IMR-90 (cell line): ENCODE measurements around the gene COX6B2. TPM values are rescaled to one million over a fixed set of nuclear protein-coding genes. Genes with fewer than 3 reads are reported as not detected.

Source experiments
- ATAC-seq: fragments of 200-7000 bp; cut with Tn5 transposase; 2 replicates; pipeline ENCODE4 v1.9.1; 2020; ENCODE audit warnings: low read depth, mild to moderate bottlenecking, moderate library complexity
- BruUV-seq: library from RNA; stranded (reverse); fragments of 400-500 nt; replicated peaks from 2 replicates; lab custom pipeline; 2021; lab: Mats Ljungman, UMichigan
- CTCF ChIA-PET: fragments of 300-600 bp; formaldehyde crosslinking; extraction: SDS; loops from one replicate; lab custom pipeline; 2021; ENCODE audit warnings: antibody characterized with exemption; lab: Yijun Ruan, JAX
- POLR2A ChIA-PET: fragments of 300-600 bp; sonication (Branson Sonifier 250); formaldehyde crosslinking; loops from one replicate; lab custom pipeline; 2022; ENCODE audit warnings: antibody characterized with exemption; ENCODE audit not compliant: unreplicated experiment; lab: Charles Lee
- DNase-seq: peaks from one replicate; pipeline ENCODE4 v3.0.0; 2013
- H2AFZ ChIP-seq: replicated peaks from 2 replicates; pipeline ENCODE3; 2013; ENCODE audit warnings: low read length, mild to moderate bottlenecking; ENCODE audit not compliant: poor library complexity
- H2AK5ac ChIP-seq: 2 replicates; pipeline ENCODE4 v1.6.1; 2013; ENCODE audit warnings: low read depth, low read length, inconsistent platforms
- H2AK9ac ChIP-seq: replicated peaks from 2 replicates; pipeline ENCODE3; 2013; ENCODE audit warnings: mild to moderate bottlenecking, low read depth, low read length, moderate library complexity; ENCODE audit not compliant: poor library complexity
- H2BK120ac ChIP-seq: 2 replicates; pipeline ENCODE4 v1.6.1; 2013; ENCODE audit warnings: low read depth, low read length, inconsistent platforms
- H2BK15ac ChIP-seq: 3 replicates; pipeline ENCODE4 v1.6.1; 2013; ENCODE audit warnings: low read depth, low read length, inconsistent platforms
- H2BK20ac ChIP-seq: 2 replicates; pipeline ENCODE4 v1.6.1; 2013; ENCODE audit warnings: low read depth, mild to moderate bottlenecking, inconsistent platforms, low read length, moderate library complexity
- H2BK5ac ChIP-seq: 2 replicates; pipeline ENCODE4 v1.6.1; 2013; ENCODE audit warnings: mild to moderate bottlenecking, low read depth, low read length, inconsistent platforms; ENCODE audit not compliant: poor library complexity, severe bottlenecking
- H3K14ac ChIP-seq: replicated peaks from 2 replicates; pipeline ENCODE4 v1.6.1; 2013; ENCODE audit warnings: low read depth, low read length, inconsistent platforms
- H3K18ac ChIP-seq: 2 replicates; pipeline ENCODE4 v1.6.1; 2013; ENCODE audit warnings: low read depth, low read length, control low read depth
- H3K23ac ChIP-seq: 2 replicates; pipeline ENCODE4 v1.6.1; 2013; ENCODE audit warnings: low read depth, low read length, inconsistent platforms
- H3K27ac ChIP-seq: 2 replicates; pipeline ENCODE4 v1.5.1; 2013; ENCODE audit warnings: mild to moderate bottlenecking, control low read depth, low read length; ENCODE audit not compliant: insufficient read depth
- H3K27me3 ChIP-seq: 2 replicates; pipeline ENCODE4 v1.6.1; 2013; ENCODE audit warnings: low read length; ENCODE audit not compliant: control insufficient read depth, insufficient read depth
- H3K36me3 ChIP-seq: 2 replicates; pipeline ENCODE4 v1.6.1; 2013; ENCODE audit warnings: low read length, mixed read lengths; ENCODE audit not compliant: control insufficient read depth, insufficient read depth
- H3K4ac ChIP-seq: 2 replicates; pipeline ENCODE4 v1.6.1; 2013; ENCODE audit warnings: low read depth, low read length, inconsistent platforms
- H3K4me1 ChIP-seq: 2 replicates; pipeline ENCODE4 v1.6.1; 2013; ENCODE audit warnings: low read length, mixed read lengths; ENCODE audit not compliant: control insufficient read depth, insufficient read depth
- H3K4me2 ChIP-seq: 2 replicates; pipeline ENCODE4 v1.6.1; 2013; ENCODE audit warnings: low read depth, mild to moderate bottlenecking, control low read depth, low read length, moderate library complexity
- H3K4me3 ChIP-seq: 2 replicates; pipeline ENCODE4 v1.5.1; 2013; ENCODE audit warnings: low read depth, mild to moderate bottlenecking, control low read depth, low read length, moderate library complexity; ENCODE audit not compliant: insufficient read depth
- H3K56ac ChIP-seq: 2 replicates; pipeline ENCODE4 v1.6.1; 2013; ENCODE audit warnings: low read length, inconsistent platforms; ENCODE audit not compliant: insufficient read depth; ENCODE audit errors: extremely low read depth
- H3K79me1 ChIP-seq, 2 experiments: 2 replicates each; pipeline ENCODE4 v1.6.1; 2013; ENCODE audit warnings: low read length in 2 of 2, inconsistent platforms in 1 of 2, low read depth in 1 of 2
- H3K9ac ChIP-seq: 2 replicates; pipeline ENCODE4 v1.6.1; 2013; ENCODE audit warnings: low read depth, low read length, control low read depth
- H3K9me1 ChIP-seq: 2 replicates; pipeline ENCODE4 v1.6.1; 2013; ENCODE audit warnings: low read length, inconsistent platforms; ENCODE audit not compliant: insufficient read depth
- H3K9me3 ChIP-seq: 2 replicates; pipeline ENCODE4 v1.6.1; 2013; ENCODE audit warnings: low read length; ENCODE audit not compliant: control insufficient read depth, insufficient read depth
- H4K20me1 ChIP-seq: 2 replicates; pipeline ENCODE4 v1.6.1; 2013; ENCODE audit warnings: low read length, inconsistent platforms; ENCODE audit not compliant: insufficient read depth
- H4K5ac ChIP-seq: 2 replicates; pipeline ENCODE4 v1.6.1; 2013; ENCODE audit warnings: mild to moderate bottlenecking, low read depth, low read length, control low read depth
- H4K8ac ChIP-seq, 2 experiments: 2 replicates each; pipeline ENCODE4 v1.6.1; 2013; ENCODE audit warnings: low read depth in 2 of 2, low read length in 2 of 2, control low read depth in 1 of 2, inconsistent platforms in 1 of 2
- H4K91ac ChIP-seq: 2 replicates; pipeline ENCODE4 v1.6.1; 2013; ENCODE audit warnings: low read depth, low read length, inconsistent platforms; ENCODE audit not compliant: insufficient read depth
- BHLHE40 ChIP-seq: fragments of 150-350 bp; IDR thresholded peaks from 2 replicates; pipeline ENCODE4 v1.6.1; 2016; ENCODE audit warnings: mild to moderate bottlenecking, low read depth, low read length
- CEBPB ChIP-seq: IDR thresholded peaks from 2 replicates; pipeline ENCODE4 v1.6.1; 2012; ENCODE audit warnings: low read depth, low read length, improper control_type of control experiment
- CHD1 ChIP-seq: IDR thresholded peaks from 2 replicates; pipeline ENCODE4 v1.6.1; 2012; ENCODE audit warnings: low read depth, low read length, improper control_type of control experiment
- ELK1 ChIP-seq: fragments of 150-350 bp; IDR thresholded peaks from 2 replicates; pipeline ENCODE4 v1.6.1; 2016; ENCODE audit warnings: low read depth, mild to moderate bottlenecking, low read length, moderate library complexity, borderline replicate concordance
- FOS ChIP-seq: fragments of 150-350 bp; IDR thresholded peaks from 2 replicates; pipeline ENCODE4 v1.6.1; 2016; ENCODE audit warnings: low read depth, low read length
- MAFK ChIP-seq: IDR thresholded peaks from 2 replicates; pipeline ENCODE4 v1.6.1; 2012; ENCODE audit warnings: low read depth, low read length, improper control_type of control experiment
- MAZ ChIP-seq: IDR thresholded peaks from 2 replicates; pipeline ENCODE4 v1.6.1; 2012; ENCODE audit warnings: low read depth, mild to moderate bottlenecking, low read length, improper control_type of control experiment, moderate library complexity, borderline replicate concordance
- MXI1 ChIP-seq: IDR thresholded peaks from 2 replicates; pipeline ENCODE4 v1.6.1; 2012; ENCODE audit warnings: low read depth, mild to moderate bottlenecking, low read length, moderate library complexity, borderline replicate concordance
- NFE2L2 ChIP-seq: fragments of 150-350 bp; IDR thresholded peaks from 2 replicates; pipeline ENCODE4 v1.6.1; 2016; ENCODE audit warnings: low read depth, mild to moderate bottlenecking, low read length
- POLR2A ChIP-seq: IDR thresholded peaks from 2 replicates; pipeline ENCODE4 v1.6.1; 2012; ENCODE audit warnings: mild to moderate bottlenecking, low read depth, low read length
- RAD21 ChIP-seq: IDR thresholded peaks from 2 replicates; pipeline ENCODE4 v1.6.1; 2012; ENCODE audit warnings: low read length, improper control_type of control experiment
- RCOR1 ChIP-seq: IDR thresholded peaks from 2 replicates; pipeline ENCODE4 v1.6.1; 2012; ENCODE audit warnings: mild to moderate bottlenecking, low read length, improper control_type of control experiment; ENCODE audit not compliant: insufficient replicate concordance
- RFX5 ChIP-seq: IDR thresholded peaks from 2 replicates; pipeline ENCODE4 v1.8.0; 2012; ENCODE audit warnings: low read depth, mild to moderate bottlenecking, low read length, moderate library complexity
- SMC3 ChIP-seq: fragments of 150-350 bp; IDR thresholded peaks from 2 replicates; pipeline ENCODE4 v1.6.1; 2016; ENCODE audit warnings: low read depth, mild to moderate bottlenecking, antibody characterized with exemption, low read length, moderate library complexity
- USF2 ChIP-seq: fragments of 150-350 bp; IDR thresholded peaks from 2 replicates; pipeline ENCODE4 v1.6.1; 2017; ENCODE audit warnings: mild to moderate bottlenecking, antibody characterized with exemption, low read length, low read depth
- WGBS, 2 experiments: methylation state at CpG; one replicate each; pipeline versions ENCODE4 v1.1.5 to v1.1.7; 2013; ENCODE audit warnings: missing lambda C conversion rate in 2 of 2; ENCODE audit not compliant: insufficient read length in 1 of 2; ENCODE audit errors: extremely low coverage in 2 of 2; 5-methylcytosine and 5-hydroxymethylcytosine counted together
- dilution Hi-C: fragments of 300-500 bp; cut with HindIII; formaldehyde crosslinking; loops from one replicate; pipeline ENCODE4 v1.14.3; 2018; ENCODE audit warnings: low sequenced_read_pairs; ENCODE audit not compliant: unreplicated experiment
- in situ Hi-C: fragments of 300-500 bp; cut with MboI; formaldehyde crosslinking; loops from 3 replicates; pipeline ENCODE4 v1.14.3; 2019; ENCODE audit warnings: low sequenced_read_pairs, inconsistent platforms, mixed read lengths
- intact Hi-C: fragments of 100-400 bp; cut with micrococcal nuclease; formaldehyde crosslinking; loops from 2 replicates; pipeline ENCODE4 v1.10.0; 2022
- polyA plus RNA-seq, 3 experiments: library from polyadenylated mRNA; depleted of rRNA; stranded (reverse); fragments of >200 nt; gene quantifications; 2 replicates each; pipeline ENCODE4 v1.2.3, GENCODE V29; 2012; ENCODE audit warnings: low replicate concordance in 1 of 3
- total RNA-seq: library from RNA; depleted of rRNA; stranded (reverse); fragments of >200 nt; gene quantifications from 2 replicates; pipeline ENCODE4 v1.2.3, GENCODE V29; 2012

COX6B2 gene
- total and polyA plus RNA-seq, 2 of the 4 experiments (the other 2 are of a cell fraction): 0.19 TPM; not detected in 1

- H2AFZ ChIP-seq: peak within 1 kb of the TSS; percentile 84
- in situ Hi-C loops (no loop called here), dilution Hi-C loops (no loop called here), intact Hi-C loops (no loop called here)
- H3K18ac ChIP-seq: peak within 1 kb of the TSS; percentile 62
- WGBS, 2 experiments: no CpG with 5 or more reads among the region's 32 CpGs
- peak within 1 kb of the TSS; percentile 87 for H3K9ac ChIP-seq
- H3K4me3 ChIP-seq: peak within 1 kb of the TSS; percentile 89
- H3K9me1 ChIP-seq: peaks cover 12% of the 10 kb centered on the region; the same call in 1 of the 2 replicates
- peak within 1 kb of the TSS; percentile 40 for H4K5ac ChIP-seq
- H3K9me3 ChIP-seq: no peaks in the 10 kb centered on the region
- ATAC-seq: peak; percentile 31
- DNase-seq: peak; percentile 78
- peak within 1 kb of the TSS; percentile 91 for H3K14ac ChIP-seq
- peak within 1 kb of the TSS; percentile 87 for H3K23ac ChIP-seq
- peaks cover 45% of the 10 kb centered on the region for H3K4me1 ChIP-seq
- H4K8ac ChIP-seq: peak within 1 kb of the TSS; percentile 75 to 83
- peaks cover 38% of the 10 kb centered on the region for H4K20me1 ChIP-seq
- H2AK5ac ChIP-seq: peak within 1 kb of the TSS; percentile 88
- H3K27ac ChIP-seq: peak within 1 kb of the TSS; percentile 97
- H2BK120ac ChIP-seq: peak within 1 kb of the TSS; percentile 86
- no TSS peak for BruUV-seq
- no peaks in the 10 kb centered on the region for H3K27me3 ChIP-seq
- H2BK15ac ChIP-seq: peak within 1 kb of the TSS; percentile 73; the same call in 2 of the 3 replicates
- ChIA-PET CTCF (no interaction called here), POLR2A (no interaction called here)
- H2BK20ac ChIP-seq: peak within 1 kb of the TSS; percentile 35
- peaks cover 24% of the 10 kb centered on the region for H3K36me3 ChIP-seq
- H2BK5ac ChIP-seq: peak within 1 kb of the TSS; percentile 93
- peaks cover 5 to 52% of the 10 kb centered on the region in 2 experiments; a peak in 3 of 4 replicates for H3K79me1 ChIP-seq
- H3K56ac ChIP-seq: peak within 1 kb of the TSS; percentile 79
- TF ChIP-seq MAFK (no peak), RFX5 (no peak), RCOR1 (no peak), POLR2A (peak; percentile 98), CHD1 (no peak), FOS (0 out of 2 replicates have a peak, but pooled peaks have one; percentile 13), SMC3 (no peak), CEBPB (no peak), BHLHE40 (no peak), USF2 (peak; percentile 24; the same call in 1 of the 2 replicates), ELK1 (no peak), MAZ (peak; percentile 95), MXI1 (no peak), RAD21 (peak; percentile 17; the same call in 1 of the 2 replicates), NFE2L2 (no peak)
- peak within 1 kb of the TSS; percentile 95 for H2AK9ac ChIP-seq
- peak within 1 kb of the TSS; percentile 80 for H3K4me2 ChIP-seq
- H4K91ac ChIP-seq: peak within 1 kb of the TSS; percentile 95
- H3K4ac ChIP-seq: peak within 1 kb of the TSS; percentile 96
Observed at GRCh38 chr19:55370305-55370988, 15.9 kb upstream of the COX6B2 start, which contains the start of gene IL11. Gene IL11, minus strand, starts transcription at chr19:55370463. Its CDS starts 153 bp downstream, at chr19:55370310.
